Measurements from ENCODE around the gene FBH1.

DNA sequence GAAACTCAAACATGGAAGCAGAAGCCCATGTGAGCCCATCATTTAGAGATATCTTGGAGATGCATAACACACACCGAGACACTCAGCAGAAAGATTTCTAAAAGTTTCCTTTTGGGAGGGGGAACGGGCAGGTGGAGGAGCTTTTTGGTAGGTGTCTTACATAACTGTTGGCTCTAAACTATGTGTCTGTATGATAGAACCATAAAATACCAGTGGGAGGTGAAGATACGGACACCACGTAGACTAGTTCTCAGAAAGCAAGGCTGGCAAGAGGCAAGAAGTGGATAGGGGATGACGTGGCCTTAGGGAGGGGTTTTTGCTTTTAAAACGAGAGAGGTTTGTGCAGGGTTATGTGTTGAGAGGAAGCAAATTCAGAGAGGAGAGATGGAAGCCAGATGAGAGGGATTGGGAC lies 50.8 kb downstream of the FBH1 start:
- TF ChIP-seq CTCF (IDR thresholded peaks at IDR 0.05; ENCODE audit: low read depth, low read length, poor library complexity, severe bottlenecking) (no peak), EZH2phosphoT487 (IDR thresholded peaks at IDR 0.05; ENCODE audit: borderline replicate concordance, low read length) (no peak)

Measured in DOHH2 (cell line).